Adrenal gland (tissue), 12 donors: ENCODE measurements around the gene GPC5. TPM values are rescaled to one million over a fixed set of nuclear protein-coding genes. Genes with fewer than 3 reads are reported as not detected.

ENCODE experiments used
- DNase-seq, 7 donors: peaks; one replicate each; pipeline ENCODE4 v3.0.0-alpha.2; 2019 to 2020
- H3K27ac ChIP-seq, 5 donors: fragments of 200-600 bp; sonication (generic) in 4 of 5; 1 replicate in 3 of 5; 2 replicates in 2 of 5; pipeline versions ENCODE4 v1.5.1 to v1.8.0; 2016 to 2020; ENCODE audit warnings: mild to moderate bottlenecking in 1 of 5
- H3K27me3 ChIP-seq: fragments of 200-600 bp; 2 replicates; pipeline ENCODE4 v1.8.0; 2021
- H3K36me3 ChIP-seq, 2 donors: fragments of 200-600 bp; replicated peaks in 1 of 2; 1 replicate in 1 of 2; 2 replicates in 1 of 2; pipeline versions ENCODE4 v1.5.1 to v1.8.0; 2018 to 2022
- H3K4me1 ChIP-seq, 2 donors: fragments of 200-600 bp; replicated peaks in 1 of 2; 1 replicate in 1 of 2; 2 replicates in 1 of 2; pipeline versions ENCODE4 v1.5.1 to v1.8.0; 2018 to 2021
- H3K4me3 ChIP-seq, 4 donors: fragments of 200-600 bp; sonication (generic) in 3 of 4; one replicate each; pipeline ENCODE4 v1.5.1; 2016 to 2018
- H3K9me3 ChIP-seq, 3 donors: fragments of 200-600 bp; sonication (generic) in 1 of 3; replicated peaks in 1 of 3; 1 replicate in 2 of 3; 2 replicates in 1 of 3; pipeline versions ENCODE4 v1.5.1 to v1.8.0; 2016 to 2021
- POLR2A ChIP-seq, 2 donors: fragments of 450-650 bp; IDR thresholded peaks; one replicate each; pipeline ENCODE4 v1.6.1; 2017; ENCODE audit warnings: antibody characterized with exemption in 2 of 2, mild to moderate bottlenecking in 2 of 2, moderate library complexity in 1 of 2
- WGBS, 4 donors: extraction: QIAGEN DNeasy Blood & Tissue Kit in 2 of 4; methylation state at CpG; one replicate each; pipeline versions ENCODE4 v1.1.5 to v1.1.7; 2013 to 2017; 5-methylcytosine and 5-hydroxymethylcytosine counted together
- intact Hi-C, 2 donors: fragments of 100-400 bp; cut with DNase I; formaldehyde crosslinking; loops; one replicate each; pipeline versions ENCODE4 v1.14.1 to v1.15.0; 2022 to 2023
- polyA plus RNA-seq, 3 donors: library from polyadenylated mRNA; stranded (reverse); fragments of 200-250 nt in 2 of 3; fragments of 350-450 nt in 1 of 3; fragmentation: Illumina TruSeq in 1 of 3; extraction: RNeasy Lipid Tissue Mini Kit (QIAGEN cat#74804) in 1 of 3; gene quantifications; one replicate each; pipeline ENCODE4 v1.2.3, GENCODE V29; 2013 to 2014
- total RNA-seq, 9 donors: library from RNA; depleted of rRNA in 4 of 9; stranded (reverse); fragments of >200 nt in 4 of 9; fragments of 120-200 nt in 1 of 9; fragmentation: NEBNext Ultra II Directional in 1 of 9; extraction: Animal tissue kit (Norgen Biotek cat#: 25700) in 1 of 9; gene quantifications; one replicate each; pipeline versions ENCODE4 v1.1.0 to v1.2.4, GENCODE V29; 2013 to 2023
- TF ChIP-seq, protein P1 (sequence below), 6 experiments: fragments of 450-650 bp in 4 of 6; fragments of 200-600 bp in 2 of 6; sonication (generic) in 1 of 6; IDR thresholded peaks; 1 replicate in 5 of 6; 2 replicates in 1 of 6; pipeline versions ENCODE4 v1.5.1 to v1.8.0; 2016 to 2021; ENCODE audit warnings: antibody characterized with exemption in 6 of 6, mild to moderate bottlenecking in 2 of 6, moderate library complexity in 1 of 6
- donor health status: healthy with polysubstance abuse.
- donor health status: Bipolar disorder and iron deficiency.
- donor health status: DM: yes; HTN: yes; CAD: no.
- donor health status: DM: no; HTN: no; CAD: no.
- donor health status: DM: no; HTN: no; CAD: no.
- donor health status: DM: yes; HTN: yes; CAD: no.

Gene GPC5
- total and polyA plus RNA-seq, 12 donors: 0.24 to 7.7 (median 2.1) TPM; not detected in 4

DNA sequence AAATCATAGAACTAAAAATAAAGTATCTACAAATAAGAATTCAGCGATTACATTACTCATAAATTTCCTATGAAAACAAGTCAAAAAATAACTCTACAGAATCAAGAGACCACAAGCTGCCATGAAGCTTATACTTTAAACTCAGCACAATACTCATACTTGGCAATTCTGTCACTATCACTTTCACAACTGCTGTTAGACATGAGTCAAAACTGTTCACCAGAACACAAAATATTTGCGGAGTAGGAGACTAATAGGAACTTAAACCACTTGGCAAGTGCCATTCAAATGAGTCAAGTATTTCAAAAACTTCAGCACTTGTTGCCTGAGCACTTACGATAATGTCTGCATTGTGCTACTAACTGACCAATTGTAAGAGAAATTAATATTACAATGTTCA is 1440.4 kb downstream of the GPC5 start:
- H3K36me3 ChIP-seq: no peaks in the 10 kb centered on the region
- H3K4me1 ChIP-seq: no peaks in the 10 kb centered on the region
- intact Hi-C loops: no loop called here
- H3K27me3 ChIP-seq: no peaks in the 10 kb centered on the region
- H3K27ac ChIP-seq: no peak overlapping the region
- H3K4me3 ChIP-seq: no peak overlapping the region
- WGBS, 4 donors: 80 to 88% (median 82%) methylated on average over 3 of the region's 3 CpGs
- H3K9me3 ChIP-seq: no peaks in the 10 kb centered on the region
- DNase-seq: no peak
- no peak for TF ChIP-seq POLR2A (IDR thresholded peaks at IDR 0.05)
- TF ChIP-seq, protein P1, sequence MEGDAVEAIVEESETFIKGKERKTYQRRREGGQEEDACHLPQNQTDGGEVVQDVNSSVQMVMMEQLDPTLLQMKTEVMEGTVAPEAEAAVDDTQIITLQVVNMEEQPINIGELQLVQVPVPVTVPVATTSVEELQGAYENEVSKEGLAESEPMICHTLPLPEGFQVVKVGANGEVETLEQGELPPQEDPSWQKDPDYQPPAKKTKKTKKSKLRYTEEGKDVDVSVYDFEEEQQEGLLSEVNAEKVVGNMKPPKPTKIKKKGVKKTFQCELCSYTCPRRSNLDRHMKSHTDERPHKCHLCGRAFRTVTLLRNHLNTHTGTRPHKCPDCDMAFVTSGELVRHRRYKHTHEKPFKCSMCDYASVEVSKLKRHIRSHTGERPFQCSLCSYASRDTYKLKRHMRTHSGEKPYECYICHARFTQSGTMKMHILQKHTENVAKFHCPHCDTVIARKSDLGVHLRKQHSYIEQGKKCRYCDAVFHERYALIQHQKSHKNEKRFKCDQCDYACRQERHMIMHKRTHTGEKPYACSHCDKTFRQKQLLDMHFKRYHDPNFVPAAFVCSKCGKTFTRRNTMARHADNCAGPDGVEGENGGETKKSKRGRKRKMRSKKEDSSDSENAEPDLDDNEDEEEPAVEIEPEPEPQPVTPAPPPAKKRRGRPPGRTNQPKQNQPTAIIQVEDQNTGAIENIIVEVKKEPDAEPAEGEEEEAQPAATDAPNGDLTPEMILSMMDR (IDR thresholded peaks at IDR 0.05): no peak

- TF ChIP-seq, protein P1 (IDR thresholded peaks at IDR 0.05): no peak
- TF ChIP-seq POLR2A (IDR thresholded peaks at IDR 0.05): no peak
- H3K4me3 ChIP-seq: no peak overlapping the region
- DNase-seq: no peak
- H3K27ac ChIP-seq: no peak overlapping the region
- H3K36me3 ChIP-seq: no peaks in the 10 kb centered on the region
- H3K27me3 ChIP-seq: no peaks in the 10 kb centered on the region
- no peaks in the 10 kb centered on the region for H3K9me3 ChIP-seq
- intact Hi-C loops: no loop called here
- WGBS, 4 donors: 64 to 85% (median 73%) methylated on average over 2 of the region's 2 CpGs
- H3K4me1 ChIP-seq: no peaks in the 10 kb centered on the region
Observed at GRCh38 chr13:92842145-92842544, 1443.7 kb downstream of the GPC5 start.

GRCh38 chr13:92843549-92843948 is 1445.1 kb downstream of the GPC5 start:
- Histone ChIP-seq H3K36me3 (no peaks in the 10 kb centered on the region), H3K27ac (no peak overlapping the region), H3K27me3 (no peaks in the 10 kb centered on the region), H3K4me3 (no peak overlapping the region), H3K9me3 (no peaks in the 10 kb centered on the region), H3K4me1 (no peaks in the 10 kb centered on the region)
- no peak for DNase-seq
- intact Hi-C loops: no loop called here
- WGBS, 4 donors: 40 to 44% (median 41%) methylated on average over 4 of the region's 4 CpGs
- TF ChIP-seq, protein P1 (IDR thresholded peaks at IDR 0.05): no peak
- no peak for TF ChIP-seq POLR2A (IDR thresholded peaks at IDR 0.05)

DNA sequence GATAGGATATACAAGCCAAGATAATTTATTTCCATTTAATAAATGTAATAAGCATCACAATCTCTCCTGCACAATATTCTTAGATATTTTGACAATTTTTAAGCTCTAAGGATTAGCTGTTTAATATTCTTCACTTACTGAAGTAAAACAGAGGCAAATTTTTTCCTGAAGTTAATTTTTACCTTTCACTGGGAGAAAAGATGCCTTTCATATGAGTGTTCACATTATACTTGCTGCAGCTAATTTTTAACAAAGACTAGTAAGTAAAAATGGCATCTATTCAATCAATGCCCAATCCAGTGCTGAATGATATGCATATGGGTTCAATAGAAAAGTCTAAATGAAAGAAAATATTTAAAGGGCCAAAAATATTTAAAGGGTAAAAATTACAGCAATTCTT is 1451.0 kb downstream of the GPC5 start:
- Histone ChIP-seq H3K27me3 (no peaks in the 10 kb centered on the region), H3K4me1 (no peaks in the 10 kb centered on the region), H3K27ac (no peak overlapping the region), H3K4me3 (no peak overlapping the region), H3K36me3 (no peaks in the 10 kb centered on the region), H3K9me3 (no peaks in the 10 kb centered on the region)
- intact Hi-C loops: no loop called here
- TF ChIP-seq, protein P1 (IDR thresholded peaks at IDR 0.05): no peak
- no peak for TF ChIP-seq POLR2A (IDR thresholded peaks at IDR 0.05)
- no peak for DNase-seq
